Stimulated activated CD4-positive, alpha-beta T cell treated with anti-CD3 and anti-CD28 coated beads, Interleukin-15, amount 100 ng/mL, for 1 hour (primary cell): ENCODE data around the gene IGLL5.

Experiments
- DNase-seq, 2 donors: peaks; one replicate each; pipeline ENCODE4 v3.0.0-alpha.2; 2020; ENCODE audit warnings: low read depth in 1 of 2, low spot score in 1 of 2

Gene IGLL5

GRCh38 chr22:22926370-22927195 lies 39.0 kb downstream of the IGLL5 start:
- DNase-seq = no peak

- no peak for DNase-seq
These were observed 39.7 kb downstream of the IGLL5 start for GRCh38 chr22:22927196-22927887.

DNA sequence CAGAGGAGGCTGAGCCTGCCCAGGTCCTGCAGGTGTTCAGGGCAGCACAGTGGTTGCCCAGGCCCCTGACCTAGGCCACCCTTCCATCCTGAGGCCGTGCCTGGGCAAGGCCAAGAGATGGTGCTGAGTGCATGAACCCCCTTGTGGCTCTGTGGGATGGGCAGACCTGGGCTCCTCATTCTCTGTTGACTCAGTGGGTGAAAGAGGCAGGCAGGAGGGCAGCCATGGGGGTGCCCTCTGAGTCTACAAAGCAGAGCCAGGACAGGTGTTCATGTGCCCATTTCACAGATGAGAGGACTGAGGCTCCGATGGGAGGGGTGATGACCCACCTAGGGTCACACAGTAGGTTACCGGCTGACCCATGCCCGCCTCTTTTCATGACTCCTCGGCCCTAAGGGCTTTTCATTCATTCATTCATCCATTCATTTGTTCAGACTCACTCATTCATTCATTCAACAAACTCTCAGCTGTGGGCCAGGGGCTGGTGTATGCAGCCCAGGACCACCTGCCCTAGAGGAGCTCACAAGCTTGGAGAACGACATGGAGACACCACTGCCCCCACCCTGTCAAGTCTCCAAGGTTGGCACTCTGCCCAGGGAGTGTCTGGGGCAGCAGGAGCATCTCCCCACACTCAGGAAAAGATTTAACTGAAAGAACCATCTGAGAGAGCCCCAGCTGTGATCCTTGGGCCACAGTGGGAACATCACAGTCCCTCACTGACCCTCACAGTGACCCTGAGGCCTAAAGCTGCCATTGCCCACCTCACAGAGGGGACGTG lies 40.5 kb downstream of the IGLL5 start:
- DNase-seq = no peak

GRCh38 chr22:22928666-22929380 lies 41.2 kb downstream of the IGLL5 start:
- DNase-seq = no peak

DNA sequence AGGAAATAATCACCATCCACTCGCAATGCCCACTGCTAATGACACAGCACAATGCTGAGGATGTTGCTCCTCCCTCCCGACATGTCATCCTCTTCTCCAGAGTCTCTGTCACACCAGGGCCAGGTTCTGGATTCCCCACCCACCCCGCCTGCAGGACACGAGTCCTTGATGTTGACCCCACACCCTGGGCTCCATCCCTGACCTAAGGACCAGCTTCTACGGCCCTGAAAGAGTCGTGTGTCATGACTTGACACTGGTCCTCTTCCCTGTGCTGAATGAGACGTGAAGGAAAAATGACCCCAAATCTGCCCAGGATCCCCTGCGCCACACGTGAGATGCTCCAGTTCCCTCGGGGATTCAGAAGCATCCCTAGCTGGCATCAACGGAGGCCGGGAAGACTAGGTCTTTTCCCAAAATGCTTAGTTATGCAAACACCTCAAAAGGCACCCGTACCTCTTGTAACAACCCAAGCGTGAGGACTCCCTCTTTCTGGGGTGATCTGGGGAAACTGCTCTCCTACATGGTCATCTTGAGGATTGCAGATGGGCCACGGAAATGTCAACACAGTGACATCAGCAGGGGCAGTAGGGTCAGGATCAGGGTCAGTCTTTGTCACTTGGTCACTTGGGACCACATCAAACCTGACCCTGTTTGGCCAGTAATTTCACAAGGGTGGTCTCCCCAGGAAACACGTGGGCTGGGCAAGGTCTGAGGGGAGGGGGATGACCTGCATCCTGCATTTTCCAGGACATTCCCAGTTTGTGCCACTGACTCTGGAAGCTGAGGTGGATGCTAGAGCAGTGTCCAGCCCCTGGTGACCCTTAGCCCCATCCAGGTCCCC lies 42.0 kb downstream of the IGLL5 start:
- no peak for DNase-seq

DNA sequence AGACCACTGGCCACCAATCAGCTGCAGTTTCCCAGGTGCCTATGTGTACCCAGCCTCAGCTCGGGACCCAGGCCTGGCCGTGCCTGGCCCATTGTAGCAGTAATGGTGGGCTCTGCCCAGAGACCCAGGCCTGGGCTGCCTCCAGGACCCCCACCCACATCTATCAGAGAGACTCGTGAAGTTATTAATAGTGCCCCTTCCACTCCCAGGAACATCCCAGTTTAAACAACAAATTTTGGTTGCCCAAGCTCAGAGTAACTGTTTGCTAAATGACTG lies 42.5 kb downstream of the IGLL5 start:
- DNase-seq = no peak

DNA sequence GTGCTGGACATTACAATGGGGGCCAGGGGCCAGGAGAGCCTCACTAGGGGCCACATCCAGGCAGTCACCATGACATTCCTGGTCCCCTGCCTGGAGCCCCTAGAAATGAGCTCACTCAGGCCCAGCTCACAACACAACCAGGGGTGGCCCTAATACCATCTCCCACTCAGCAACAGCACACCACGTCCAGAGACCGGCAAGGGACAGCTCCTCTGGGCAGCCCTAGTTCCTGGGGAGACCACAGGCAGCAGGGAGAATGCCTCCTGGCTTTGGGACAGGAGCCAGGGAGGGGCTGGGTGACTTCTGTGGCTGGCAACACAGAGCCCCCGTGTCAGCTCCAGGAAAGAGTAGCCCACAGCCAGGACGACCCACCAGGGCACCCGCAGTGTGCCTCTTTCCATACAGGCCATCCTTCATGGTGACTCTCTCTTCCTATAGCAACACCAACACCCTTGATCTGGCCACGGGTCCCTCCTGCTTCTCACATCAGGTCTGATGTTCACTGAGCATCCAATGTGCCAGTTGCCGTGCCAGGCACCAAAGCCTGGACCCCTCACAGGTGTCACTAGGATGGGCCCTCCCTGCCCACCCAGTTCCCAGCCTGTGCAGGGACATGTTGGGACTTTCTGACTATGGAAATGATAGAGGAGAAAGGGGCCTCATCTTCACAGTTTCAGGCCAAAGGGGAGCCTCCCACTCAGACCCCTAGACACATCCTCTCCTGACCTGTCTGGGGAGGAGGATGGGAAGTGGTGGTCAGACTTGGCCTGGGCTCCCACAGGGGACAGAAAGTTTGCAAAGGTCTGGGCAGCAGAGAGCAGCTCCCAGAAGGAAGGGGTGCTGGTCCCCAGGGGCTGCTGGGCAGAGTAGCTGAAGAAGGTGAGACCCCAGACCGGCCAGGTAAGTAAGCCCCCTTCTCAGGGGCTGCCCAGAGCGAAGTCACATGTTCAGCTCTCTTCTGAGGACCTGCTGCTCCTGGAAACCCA lies 43.2 kb downstream of the IGLL5 start:
- no peak for DNase-seq

- DNase-seq = no peak
These were observed 44.1 kb downstream of the IGLL5 start for GRCh38 chr22:22931557-22932270.

DNA sequence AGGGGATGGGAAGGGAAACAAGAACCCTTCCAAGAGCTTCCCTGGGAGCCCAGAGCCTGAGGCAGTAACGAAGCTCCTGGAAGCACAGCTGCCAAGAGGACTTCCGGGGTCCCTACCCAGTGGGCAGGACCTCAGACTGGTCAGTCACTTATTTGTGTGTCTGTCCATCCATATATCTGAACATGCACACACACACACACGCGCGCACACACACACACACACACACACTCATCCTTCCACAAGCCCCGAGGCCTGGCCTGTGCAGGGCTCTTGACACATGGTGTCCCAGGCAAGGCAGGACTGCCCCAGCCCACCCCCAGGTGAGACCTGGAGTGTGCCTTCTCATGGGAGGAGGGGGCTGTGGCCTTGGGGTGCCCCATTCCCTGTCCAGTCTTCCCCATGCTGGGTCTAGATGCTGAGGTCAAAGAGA lies 44.9 kb downstream of the IGLL5 start:
- DNase-seq = no peak

DNA sequence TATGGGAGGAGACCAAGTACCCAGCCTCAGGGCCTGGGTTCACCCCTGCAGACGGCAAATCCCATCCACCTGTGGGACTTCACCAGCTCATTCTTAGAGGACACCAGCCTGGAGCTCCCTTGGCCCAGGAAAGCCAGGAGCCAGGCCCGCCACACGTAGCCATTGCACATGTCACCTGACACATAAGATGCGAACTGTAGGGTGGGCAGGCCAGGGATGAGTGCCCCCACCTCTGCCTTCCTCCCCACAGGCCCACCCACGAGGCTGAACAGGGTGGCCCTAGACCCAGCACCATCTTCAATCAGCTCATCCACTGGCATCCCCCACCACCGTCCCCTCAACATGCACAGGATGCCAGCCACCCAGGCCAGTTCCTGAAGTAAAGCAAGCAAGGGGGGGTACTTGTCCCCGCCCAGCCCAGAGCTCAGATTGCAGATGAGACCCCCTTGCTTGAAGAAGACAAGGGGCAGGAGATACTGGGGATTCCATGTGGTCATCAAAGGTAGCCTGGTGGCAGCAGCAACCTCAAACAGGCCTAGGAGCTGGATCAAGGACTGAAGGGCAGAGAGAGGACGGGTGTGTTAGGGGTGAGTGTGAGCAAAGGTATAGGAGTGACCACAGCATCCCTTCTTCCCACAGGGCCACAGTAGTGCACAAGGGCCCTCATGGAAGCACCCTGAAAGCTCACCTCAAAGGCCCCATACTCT lies 45.6 kb downstream of the IGLL5 start:
- DNase-seq = no peak

GRCh38 chr22:22933807-22934542 lies 46.4 kb downstream of the IGLL5 start:
- DNase-seq = no peak

DNA sequence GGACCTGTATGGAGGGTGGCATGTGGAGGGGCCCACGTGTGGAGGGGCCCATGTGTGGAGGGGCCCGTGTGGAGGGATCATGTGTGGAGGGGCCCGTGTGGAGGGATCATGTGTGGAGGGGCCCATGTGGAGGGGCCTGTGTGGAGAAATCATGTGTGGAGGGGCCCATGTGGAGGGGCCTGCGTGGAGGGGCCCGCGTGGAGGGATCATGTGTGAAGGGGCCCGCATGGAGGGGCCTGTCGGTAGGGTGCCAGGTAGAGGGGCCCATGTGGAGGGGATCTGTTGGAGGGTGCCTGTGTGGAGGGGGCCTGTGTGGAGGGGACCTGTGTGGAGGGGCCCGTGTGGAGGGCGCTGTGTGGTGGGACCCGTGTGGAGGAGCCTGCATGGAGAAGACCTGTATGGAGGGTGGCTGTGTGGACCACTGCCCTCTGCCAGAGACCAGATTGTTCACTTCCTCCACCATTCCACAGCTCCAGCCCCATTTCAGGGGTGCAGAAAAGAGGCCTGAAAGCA lies 47.0 kb downstream of the IGLL5 start:
- no peak for DNase-seq

DNA sequence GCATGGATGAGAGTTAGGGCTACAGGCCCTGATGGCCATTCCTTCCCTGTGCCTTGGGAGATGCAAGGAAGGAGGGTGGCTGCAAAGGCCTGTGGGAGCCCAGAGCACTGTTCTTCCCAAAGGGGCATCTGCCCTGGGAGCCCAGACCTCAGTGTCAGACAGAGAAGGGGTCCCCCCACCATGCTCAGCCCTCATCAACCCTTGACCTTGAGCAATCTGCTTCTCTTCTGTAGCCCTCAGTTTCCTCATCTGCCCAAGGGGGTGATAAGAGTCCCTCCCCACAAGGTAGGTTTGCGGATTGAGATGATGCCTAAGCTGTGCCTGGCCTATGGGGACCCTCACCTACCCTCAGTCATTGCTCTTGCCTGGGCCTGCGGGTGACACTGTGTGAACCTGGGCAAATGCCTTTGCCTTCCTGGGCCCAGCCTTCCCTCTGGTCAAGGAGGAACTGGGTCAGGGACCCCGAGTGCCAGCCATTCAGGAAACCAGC lies 47.5 kb downstream of the IGLL5 start:
- DNase-seq = no peak

- no peak for DNase-seq
These were observed 48.0 kb downstream of the IGLL5 start for GRCh38 chr22:22935546-22936157.

DNA sequence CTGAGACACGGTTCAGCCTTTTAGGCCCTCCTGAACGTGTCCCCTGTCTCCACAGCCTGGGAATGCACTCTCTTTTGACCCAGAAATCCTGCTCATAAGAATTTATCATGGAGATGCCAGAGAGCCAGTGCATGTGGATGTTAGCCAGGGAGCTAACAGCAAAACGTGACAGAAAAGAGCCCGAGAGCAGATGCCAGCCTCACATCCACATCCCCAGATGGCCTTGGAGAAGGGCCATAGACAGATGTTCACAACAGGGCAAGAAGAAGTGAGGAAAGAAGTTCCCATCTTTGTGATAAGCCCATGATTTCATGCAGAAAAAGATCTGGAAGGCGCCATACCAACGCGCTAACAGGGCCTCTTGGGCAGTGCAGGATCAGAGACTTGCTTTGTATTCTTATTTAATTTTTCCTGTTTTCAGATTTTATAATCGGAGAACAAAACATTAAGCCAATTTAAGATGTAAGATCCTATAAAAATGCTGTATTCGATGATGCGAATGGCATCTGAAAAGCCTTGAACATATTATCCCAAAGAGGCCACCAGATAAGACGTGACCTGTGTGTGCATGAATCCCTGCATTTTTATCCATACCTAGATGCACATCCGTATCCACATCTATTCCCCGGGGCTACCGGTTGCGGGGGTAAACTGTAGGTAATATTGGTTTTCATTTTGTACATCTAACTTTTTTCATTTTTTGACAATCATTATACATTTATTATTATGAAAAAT lies 48.7 kb downstream of the IGLL5 start:
- DNase-seq = no peak
